HepG2 (cell line): ENCODE data around the gene COX4I2. TPM values are rescaled to one million over a fixed set of nuclear protein-coding genes. Genes with fewer than 3 reads are reported as not detected.
A peak's percentile ranks its signal among the peaks of the same experiment; 100 is the strongest.

ENCODE experiments used
- AFF4 ChIP-seq: sonication (generic); formaldehyde crosslinking; IDR thresholded peaks from 2 replicates; pipeline ENCODE4 v1.4.0; 2020; ENCODE audit warnings: missing genetic modification reagents
- KDM4B ChIP-seq: sonication (generic); formaldehyde crosslinking; IDR thresholded peaks from 2 replicates; pipeline ENCODE4 v1.4.0; 2020; ENCODE audit warnings: missing genetic modification reagents
- SOX5 ChIP-seq: IDR thresholded peaks from 2 replicates; pipeline ENCODE4 v1.6.1; 2016; ENCODE audit warnings: borderline replicate concordance
- SYNCRIP ChIP-seq: fragments of 200-400 bp; formaldehyde crosslinking; IDR thresholded peaks from 2 replicates; pipeline ENCODE4 v1.6.1; 2018; ENCODE audit warnings: mild to moderate bottlenecking, low read depth, low read length; ENCODE audit not compliant: insufficient read depth
- USF2 ChIP-seq, 2 experiments: sonication (generic) in 1 of 2; formaldehyde crosslinking in 1 of 2; IDR thresholded peaks; 2 replicates each; pipeline versions ENCODE4 v1.5.1 to v1.6.1; 2011 to 2020; ENCODE audit warnings: borderline replicate concordance in 1 of 2, low read depth in 1 of 2, low read length in 1 of 2, mild to moderate bottlenecking in 1 of 2, missing genetic modification reagents in 1 of 2, moderate library complexity in 1 of 2
- ZFP41 ChIP-seq: sonication (generic); formaldehyde crosslinking; IDR thresholded peaks from 2 replicates; pipeline ENCODE4 v1.4.0; 2020; ENCODE audit warnings: mild to moderate bottlenecking, missing genetic modification reagents, borderline replicate concordance
- ZNF746 ChIP-seq: sonication (generic); formaldehyde crosslinking; IDR thresholded peaks from 2 replicates; pipeline ENCODE4 v1.8.0; 2022; ENCODE audit warnings: mild to moderate bottlenecking, missing genetic modification reagents
- ZNF879 ChIP-seq: sonication (generic); formaldehyde crosslinking; IDR thresholded peaks from 2 replicates; pipeline ENCODE4 v1.8.1; 2023; ENCODE audit warnings: missing genetic modification reagents
- polyA plus RNA-seq, 8 experiments: library from polyadenylated mRNA; depleted of rRNA in 3 of 8; stranded (reverse) in 7 of 8; unstranded in 1 of 8; fragments of >200 nt; fragmentation: Illumina TruSeq in 4 of 8; extraction: Trizol in 4 of 8; gene quantifications; 2 replicates each; pipeline versions ENCODE4 v1.2.1 to v1.2.3, GENCODE V29; 2011 to 2016; ENCODE audit warnings: low read depth in 4 of 8, missing spikeins in 1 of 8, mixed read lengths in 1 of 8; ENCODE audit not compliant: insufficient read depth in 1 of 8
- total RNA-seq, 5 experiments: library from RNA; depleted of rRNA; stranded (reverse); fragments of >200 nt; fragmentation: Illumina TruSeq; extraction: Trizol; gene quantifications; 2 replicates each; pipeline ENCODE4 v1.2.3, GENCODE V29; 2016; ENCODE audit warnings: low read depth in 1 of 5
- TF ChIP-seq, protein P1 (sequence below): sonication (generic); formaldehyde crosslinking; IDR thresholded peaks from 2 replicates; pipeline ENCODE4 v1.8.0; 2022; ENCODE audit warnings: missing genetic modification reagents, low read depth, mild to moderate bottlenecking, borderline replicate concordance
- TF ChIP-seq, protein P2 (sequence below): sonication (generic); formaldehyde crosslinking; IDR thresholded peaks from 2 replicates; pipeline ENCODE4 v1.8.1; 2023; ENCODE audit warnings: missing genetic modification reagents, inconsistent platforms, borderline replicate concordance
- TF ChIP-seq, protein P3 (sequence below): sonication (generic); formaldehyde crosslinking; IDR thresholded peaks from 2 replicates; pipeline ENCODE4 v1.8.0; 2022; ENCODE audit warnings: missing genetic modification reagents, mild to moderate bottlenecking, inconsistent platforms, borderline replicate concordance
- TF ChIP-seq, protein P4 (sequence below): sonication (generic); formaldehyde crosslinking; IDR thresholded peaks from 2 replicates; pipeline ENCODE4 v1.4.0; 2020; ENCODE audit warnings: missing genetic modification reagents
- TF ChIP-seq, protein P5 (sequence below): conservative IDR thresholded peaks from 2 replicates; pipeline ENCODE4 v1.6.1; 2018; ENCODE audit warnings: missing genetic modification reagents
- TF ChIP-seq, protein P6 (sequence below): sonication (generic); formaldehyde crosslinking; IDR thresholded peaks from 2 replicates; pipeline ENCODE4 v1.5.0; 2020; ENCODE audit warnings: missing genetic modification reagents, mild to moderate bottlenecking, borderline replicate concordance

The COX4I2 gene
- total and polyA plus RNA-seq, 2 of the 13 experiments (the other 11 are each of a cell fraction or from before 2014, with no cell fraction given), result 1.1 TPM; not detected in 1

- TF ChIP-seq ZNF746 (CRISPR knock-in tag) (no peak), SYNCRIP (no peak), AFF4 (CRISPR knock-in tag) (no peak; the same call in 1 of the 2 replicates), SOX5 (CRISPR knock-in tag) (no peak), KDM4B (CRISPR knock-in tag) (no peak), ZNF879 (CRISPR knock-in tag) (no peak; the same call in none of the 2 replicates), USF2 (IDR thresholded peaks at IDR 0.05; ENCODE audit: low read depth, low read length) (no peak), USF2 (CRISPR knock-in tag; IDR thresholded peaks at IDR 0.05; ENCODE audit: borderline replicate concordance) (no peak), ZFP41 (CRISPR knock-in tag) (no peak)
- TF ChIP-seq, protein P1, sequence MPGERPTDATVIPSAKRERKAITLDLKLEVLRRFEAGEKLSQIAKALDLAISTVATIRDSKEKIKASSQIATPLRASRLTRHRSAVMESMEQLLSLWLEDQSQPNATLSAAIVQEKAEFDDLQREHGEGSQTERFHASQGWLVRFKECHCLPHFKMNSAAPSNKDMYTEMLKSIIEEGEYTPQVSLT (CRISPR knock-in tag), result no peak
- TF ChIP-seq, protein P2, sequence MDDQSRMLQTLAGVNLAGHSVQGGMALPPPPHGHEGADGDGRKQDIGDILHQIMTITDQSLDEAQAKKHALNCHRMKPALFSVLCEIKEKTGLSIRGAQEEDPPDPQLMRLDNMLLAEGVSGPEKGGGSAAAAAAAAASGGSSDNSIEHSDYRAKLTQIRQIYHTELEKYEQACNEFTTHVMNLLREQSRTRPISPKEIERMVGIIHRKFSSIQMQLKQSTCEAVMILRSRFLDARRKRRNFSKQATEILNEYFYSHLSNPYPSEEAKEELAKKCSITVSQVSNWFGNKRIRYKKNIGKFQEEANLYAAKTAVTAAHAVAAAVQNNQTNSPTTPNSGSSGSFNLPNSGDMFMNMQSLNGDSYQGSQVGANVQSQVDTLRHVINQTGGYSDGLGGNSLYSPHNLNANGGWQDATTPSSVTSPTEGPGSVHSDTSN, result 0 out of 2 replicates have a peak, but pooled peaks have one; percentile 35
- TF ChIP-seq, protein P3, sequence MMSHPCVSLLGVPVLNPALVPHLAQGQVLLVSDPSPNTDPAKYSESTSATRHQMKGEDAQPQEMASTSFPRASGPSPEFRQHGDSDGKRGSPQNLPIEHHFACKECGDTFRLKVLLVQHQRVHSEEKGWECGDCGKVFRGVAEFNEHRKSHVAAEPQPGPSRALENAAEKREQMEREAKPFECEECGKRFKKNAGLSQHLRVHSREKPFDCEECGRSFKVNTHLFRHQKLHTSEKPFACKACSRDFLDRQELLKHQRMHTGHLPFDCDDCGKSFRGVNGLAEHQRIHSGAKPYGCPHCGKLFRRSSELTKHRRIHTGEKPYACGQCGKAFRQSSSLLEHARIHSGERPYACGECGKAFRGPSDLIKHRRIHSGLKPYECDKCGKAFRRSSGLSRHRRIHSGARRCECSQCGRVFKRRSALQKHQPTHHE (CRISPR knock-in tag), result no peak
- TF ChIP-seq, protein P4, sequence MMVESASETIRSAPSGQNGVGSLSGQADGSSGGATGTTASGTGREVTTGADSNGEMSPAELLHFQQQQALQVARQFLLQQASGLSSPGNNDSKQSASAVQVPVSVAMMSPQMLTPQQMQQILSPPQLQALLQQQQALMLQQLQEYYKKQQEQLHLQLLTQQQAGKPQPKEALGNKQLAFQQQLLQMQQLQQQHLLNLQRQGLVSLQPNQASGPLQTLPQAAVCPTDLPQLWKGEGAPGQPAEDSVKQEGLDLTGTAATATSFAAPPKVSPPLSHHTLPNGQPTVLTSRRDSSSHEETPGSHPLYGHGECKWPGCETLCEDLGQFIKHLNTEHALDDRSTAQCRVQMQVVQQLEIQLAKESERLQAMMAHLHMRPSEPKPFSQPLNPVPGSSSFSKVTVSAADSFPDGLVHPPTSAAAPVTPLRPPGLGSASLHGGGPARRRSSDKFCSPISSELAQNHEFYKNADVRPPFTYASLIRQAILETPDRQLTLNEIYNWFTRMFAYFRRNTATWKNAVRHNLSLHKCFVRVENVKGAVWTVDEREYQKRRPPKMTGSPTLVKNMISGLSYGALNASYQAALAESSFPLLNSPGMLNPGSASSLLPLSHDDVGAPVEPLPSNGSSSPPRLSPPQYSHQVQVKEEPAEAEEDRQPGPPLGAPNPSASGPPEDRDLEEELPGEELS (CRISPR knock-in tag), result no peak
- TF ChIP-seq, protein P5, sequence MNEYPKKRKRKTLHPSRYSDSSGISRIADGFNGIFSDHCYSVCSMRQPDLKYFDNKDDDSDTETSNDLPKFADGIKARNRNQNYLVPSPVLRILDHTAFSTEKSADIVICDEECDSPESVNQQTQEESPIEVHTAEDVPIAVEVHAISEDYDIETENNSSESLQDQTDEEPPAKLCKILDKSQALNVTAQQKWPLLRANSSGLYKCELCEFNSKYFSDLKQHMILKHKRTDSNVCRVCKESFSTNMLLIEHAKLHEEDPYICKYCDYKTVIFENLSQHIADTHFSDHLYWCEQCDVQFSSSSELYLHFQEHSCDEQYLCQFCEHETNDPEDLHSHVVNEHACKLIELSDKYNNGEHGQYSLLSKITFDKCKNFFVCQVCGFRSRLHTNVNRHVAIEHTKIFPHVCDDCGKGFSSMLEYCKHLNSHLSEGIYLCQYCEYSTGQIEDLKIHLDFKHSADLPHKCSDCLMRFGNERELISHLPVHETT (CRISPR knock-in tag), result no peak
- TF ChIP-seq, protein P6, sequence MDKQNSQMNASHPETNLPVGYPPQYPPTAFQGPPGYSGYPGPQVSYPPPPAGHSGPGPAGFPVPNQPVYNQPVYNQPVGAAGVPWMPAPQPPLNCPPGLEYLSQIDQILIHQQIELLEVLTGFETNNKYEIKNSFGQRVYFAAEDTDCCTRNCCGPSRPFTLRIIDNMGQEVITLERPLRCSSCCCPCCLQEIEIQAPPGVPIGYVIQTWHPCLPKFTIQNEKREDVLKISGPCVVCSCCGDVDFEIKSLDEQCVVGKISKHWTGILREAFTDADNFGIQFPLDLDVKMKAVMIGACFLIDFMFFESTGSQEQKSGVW (CRISPR knock-in tag), result no peak
Observed at GRCh38 chr20:31604567-31605030, 33.1 kb upstream of the COX4I2 start (continued).
